Stimulated activated CD8-positive, alpha-beta memory T cell treated with anti-CD3 and anti-CD28 coated beads, Interleukin-2, amount 100 ng/mL, for 48 hours (primary cell): ENCODE measurements around the gene HEPACAM.

Source experiments
- DNase-seq, 2 donors: peaks; one replicate each; pipeline ENCODE4 v3.0.0-alpha.2; 2020; ENCODE audit warnings: low read depth in 2 of 2

HEPACAM gene

GRCh38 chr11:124899383-124900145 lies 36.3 kb downstream of the HEPACAM start:
- DNase-seq: no peak

DNA sequence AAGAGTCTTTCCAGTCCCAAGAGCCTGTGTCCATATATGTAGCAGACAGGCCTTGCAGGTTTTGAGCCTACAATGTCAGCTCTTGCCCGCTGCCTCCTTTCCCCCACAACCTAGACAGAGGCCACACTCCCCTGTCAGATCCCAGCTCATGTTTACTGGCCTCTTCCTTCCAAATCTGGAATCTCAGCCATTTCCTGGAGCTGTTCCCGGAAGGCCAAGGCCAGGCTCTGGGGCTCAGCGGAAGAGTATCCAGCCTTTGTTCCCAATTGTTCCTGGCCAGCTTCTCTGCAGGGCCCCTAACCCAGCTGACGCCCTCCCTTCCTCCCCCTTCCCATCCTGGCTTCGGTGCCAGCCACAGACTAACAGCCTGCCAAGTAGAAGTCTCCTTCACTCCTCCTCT lies 37.1 kb downstream of the HEPACAM start:
- DNase-seq: no peak

- DNase-seq: no peak
Measured at GRCh38 chr11:124898263-124898680, 37.6 kb downstream of the HEPACAM start.

DNA sequence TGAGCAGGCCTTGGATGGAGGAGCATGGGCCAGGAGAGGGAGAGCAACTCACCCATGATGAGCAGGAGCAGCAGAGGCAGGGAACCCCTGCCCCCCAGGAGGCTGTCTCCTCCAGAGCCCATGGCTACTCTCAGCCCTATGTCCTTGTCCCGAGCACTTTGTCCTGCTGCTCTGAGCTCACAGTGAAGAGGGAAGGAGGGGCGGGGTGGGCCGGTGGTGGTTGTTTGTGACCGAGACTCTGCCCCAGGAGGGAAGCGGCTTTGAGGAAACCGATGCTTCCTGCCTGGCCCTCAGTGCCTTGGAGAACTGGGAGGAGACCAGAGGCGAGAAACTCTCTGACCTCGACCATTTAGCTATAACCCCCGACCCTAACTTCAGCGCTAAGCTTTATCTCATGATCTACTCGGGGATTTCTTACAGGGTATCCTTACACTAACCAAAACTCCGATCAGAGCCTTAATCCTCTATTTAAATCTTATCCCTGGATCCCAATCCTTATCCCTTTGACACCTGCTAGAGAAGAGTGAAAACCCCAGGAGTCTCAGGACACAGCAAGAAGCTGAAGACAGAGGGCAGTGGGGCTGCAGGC lies 38.1 kb downstream of the HEPACAM start, which contains the start of gene ROBO4:
ROBO4 (minus strand) TSS at position 192 of the 589 bp plus-strand sequence; CDS start at position 122, 70 bp downstream.
- DNase-seq: no peak

DNA sequence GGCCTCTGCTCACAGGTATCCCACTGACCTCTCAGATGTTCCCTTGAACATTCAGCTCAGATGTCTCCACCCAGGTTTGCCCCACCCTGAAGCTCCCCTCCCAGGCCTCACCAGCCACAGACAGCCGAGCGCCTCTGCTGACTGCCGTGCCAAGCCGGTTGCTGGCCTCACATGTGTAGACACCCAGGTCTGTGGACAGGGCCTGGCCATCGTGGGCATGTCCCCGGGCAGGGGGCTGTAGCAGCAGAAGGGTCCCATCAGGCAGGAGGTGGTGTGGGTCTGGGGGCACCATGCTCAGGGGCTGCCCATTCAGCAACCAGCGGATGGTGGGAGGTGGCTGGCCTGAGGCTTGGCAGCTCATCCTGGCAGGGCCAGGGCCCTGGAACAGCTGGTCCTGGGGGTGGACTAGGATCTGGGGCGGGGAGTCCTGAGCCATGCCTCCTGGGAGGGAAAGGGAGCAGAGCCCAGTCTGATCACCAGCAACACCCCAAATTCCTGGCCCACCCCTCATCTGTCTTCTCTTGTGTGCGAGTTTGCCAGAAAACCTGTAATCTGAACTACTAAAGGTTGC lies 38.9 kb downstream of the HEPACAM start:
- no peak for DNase-seq

GRCh38 chr11:124896071-124896750 lies 39.6 kb downstream of the HEPACAM start:
- DNase-seq: no peak

DNA sequence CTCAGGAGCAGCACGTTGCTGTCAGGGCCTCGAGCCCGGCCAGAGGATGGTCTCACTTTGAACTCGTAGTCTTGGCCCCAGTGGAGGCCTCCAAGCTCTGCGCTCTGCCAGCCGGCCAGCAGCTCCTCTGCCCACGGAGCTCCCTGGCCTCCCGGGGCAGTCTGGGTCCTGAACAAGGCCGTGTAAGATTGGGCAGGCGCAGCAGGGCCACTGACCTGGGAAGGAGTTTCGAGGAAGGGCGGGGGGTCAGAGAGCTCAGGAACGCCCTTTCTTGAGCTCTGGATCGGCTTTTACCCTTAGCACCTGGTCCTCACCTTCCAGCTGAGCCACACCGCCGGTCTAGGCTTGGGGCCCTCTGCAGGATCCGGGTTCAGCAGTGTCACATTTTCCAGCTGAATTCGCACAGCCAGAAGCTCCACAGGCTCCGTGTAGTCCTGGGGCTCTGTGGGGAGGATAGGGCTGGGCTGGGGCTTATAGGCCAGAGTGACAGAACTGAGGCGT lies 40.3 kb downstream of the HEPACAM start:
- DNase-seq: no peak

GRCh38 chr11:124894606-124895430 lies 41.0 kb downstream of the HEPACAM start:
- no peak for DNase-seq

GRCh38 chr11:124893781-124894401 lies 42.0 kb downstream of the HEPACAM start:
- no peak for DNase-seq

DNA sequence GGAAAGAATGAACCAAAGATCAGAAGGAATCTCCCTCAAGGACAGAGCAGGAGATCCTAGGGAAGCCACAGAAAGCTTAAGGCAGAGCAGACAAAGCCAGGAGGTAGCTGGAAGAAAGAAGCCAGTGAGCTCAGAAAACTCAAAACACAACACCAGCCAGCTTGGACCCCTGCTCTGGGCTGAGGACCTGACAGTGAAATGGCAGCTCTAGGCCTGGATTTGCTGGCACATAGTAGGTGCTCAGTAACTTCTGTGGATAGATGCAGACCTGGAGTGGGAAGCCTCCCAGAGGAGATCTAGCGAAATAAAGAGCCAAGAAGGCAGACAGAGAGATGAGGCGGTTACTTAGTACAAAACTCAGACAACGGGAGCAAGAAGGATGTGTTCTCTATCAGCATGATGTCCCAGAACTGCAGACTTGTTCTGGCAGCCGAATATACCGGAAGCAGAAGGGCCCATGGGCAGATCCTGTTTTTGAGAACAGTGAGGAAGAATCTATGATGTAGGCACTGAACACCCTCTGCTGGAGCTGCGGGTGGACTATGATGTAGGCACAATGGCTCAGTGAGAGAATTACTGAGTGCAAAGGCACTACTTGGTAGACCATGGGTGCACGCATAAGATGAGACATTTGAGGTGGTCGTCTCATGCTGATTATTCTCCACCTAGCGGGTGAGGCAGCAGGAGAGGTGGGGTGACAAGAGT lies 42.9 kb downstream of the HEPACAM start:
- no peak for DNase-seq

GRCh38 chr11:124892146-124892545 lies 43.7 kb downstream of the HEPACAM start:
- DNase-seq: no peak

GRCh38 chr11:124891373-124891861 lies 44.4 kb downstream of the HEPACAM start:
- DNase-seq: no peak

DNA sequence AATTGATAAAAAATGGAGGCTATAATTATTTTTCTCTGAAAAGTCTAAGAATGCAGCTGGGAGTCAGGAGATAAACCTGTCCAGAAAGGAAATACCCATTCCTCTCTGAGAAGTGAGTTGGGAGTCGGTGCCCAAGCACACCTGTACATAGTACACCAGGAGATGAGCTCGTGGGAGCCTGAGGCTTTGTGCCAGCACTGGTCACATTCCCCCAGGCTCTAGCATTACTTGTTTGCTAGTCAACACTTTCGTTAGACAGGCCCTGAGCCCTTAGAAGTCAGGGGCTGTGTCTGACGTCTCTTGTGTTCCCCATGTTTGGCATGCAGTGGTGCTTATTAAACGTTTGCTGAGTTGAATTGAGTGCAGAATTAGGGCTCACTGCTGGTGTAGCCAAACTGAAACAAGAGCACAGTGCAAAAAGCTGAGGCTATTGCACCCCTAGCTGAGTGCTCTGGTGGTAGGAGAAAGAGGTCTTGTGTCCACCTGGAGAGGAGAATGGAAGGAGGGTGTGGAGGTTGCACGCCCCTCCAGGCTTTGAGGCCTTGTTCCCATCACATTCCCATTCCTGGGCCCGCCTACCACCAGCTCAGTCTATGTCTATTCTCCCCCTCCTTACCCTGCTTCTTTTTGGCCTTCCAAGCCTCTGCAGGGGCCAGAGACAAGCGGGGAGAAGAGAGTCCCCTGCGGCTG lies 45.0 kb downstream of the HEPACAM start:
- DNase-seq: no peak

DNA sequence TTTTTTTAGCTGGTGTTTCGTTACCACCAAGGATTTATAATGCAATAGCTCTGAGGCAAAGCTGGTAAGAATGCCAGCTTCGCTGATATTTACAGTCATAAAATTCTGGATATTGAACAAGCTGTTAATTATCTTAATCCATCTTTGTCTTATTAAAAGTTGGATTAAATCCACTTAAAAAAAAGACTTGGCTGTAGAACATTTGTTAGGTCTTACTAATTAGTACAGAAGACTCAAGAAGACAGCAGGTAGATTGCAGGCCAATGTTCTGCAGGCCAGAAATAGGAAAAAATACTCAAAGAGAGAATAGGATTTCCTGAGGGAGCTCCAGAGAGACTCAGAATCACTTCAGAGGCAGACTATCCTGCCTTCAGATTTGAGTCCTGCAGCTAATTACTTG lies 45.7 kb downstream of the HEPACAM start:
- no peak for DNase-seq

DNA sequence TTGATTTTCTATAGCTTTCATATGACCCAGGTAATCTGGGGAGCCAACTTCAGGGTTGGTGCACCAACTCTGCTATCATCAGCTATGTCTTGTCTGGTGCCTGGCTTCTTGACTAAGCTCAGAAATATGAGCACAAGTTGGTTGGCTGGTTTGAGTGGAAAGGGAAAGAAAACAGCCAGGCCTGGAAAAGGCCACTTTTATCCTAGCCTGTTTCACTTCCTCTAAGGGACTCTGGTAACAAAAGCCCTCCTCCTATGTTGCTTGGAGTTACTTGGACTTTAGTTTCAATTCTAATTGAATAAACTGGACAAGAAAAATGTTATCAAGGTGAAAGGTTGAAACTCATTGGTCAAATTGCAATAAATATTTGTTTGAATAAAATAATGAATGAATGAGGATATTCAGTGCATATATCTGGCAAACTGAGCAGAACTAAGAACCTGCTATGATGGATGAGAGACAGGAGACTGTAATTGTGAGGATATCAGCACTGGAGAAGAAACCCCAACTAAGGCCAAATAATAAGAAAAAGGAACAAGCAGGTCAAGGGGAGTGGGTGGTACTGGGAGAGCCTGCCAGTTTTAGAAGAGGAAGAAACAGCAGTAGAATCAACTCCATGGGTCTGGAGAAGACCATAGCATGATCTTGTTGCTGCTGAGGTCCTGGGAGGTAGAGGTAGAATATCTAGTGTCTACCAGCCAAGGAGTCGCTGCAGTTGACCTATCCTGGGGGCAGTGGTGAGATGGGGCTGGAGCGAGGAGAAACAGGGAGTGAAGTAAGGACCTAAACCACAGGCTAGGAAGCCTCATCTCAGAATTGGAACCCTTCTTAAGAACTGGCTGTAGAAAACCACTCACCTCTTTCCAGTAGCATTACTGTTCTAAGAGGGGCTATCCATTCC lies 46.4 kb downstream of the HEPACAM start:
- no peak for DNase-seq

- DNase-seq: no peak
Measured at GRCh38 chr11:124887667-124888013, 48.2 kb downstream of the HEPACAM start.

- no peak for DNase-seq
Measured at GRCh38 chr11:124886978-124887666, 48.7 kb downstream of the HEPACAM start.

DNA sequence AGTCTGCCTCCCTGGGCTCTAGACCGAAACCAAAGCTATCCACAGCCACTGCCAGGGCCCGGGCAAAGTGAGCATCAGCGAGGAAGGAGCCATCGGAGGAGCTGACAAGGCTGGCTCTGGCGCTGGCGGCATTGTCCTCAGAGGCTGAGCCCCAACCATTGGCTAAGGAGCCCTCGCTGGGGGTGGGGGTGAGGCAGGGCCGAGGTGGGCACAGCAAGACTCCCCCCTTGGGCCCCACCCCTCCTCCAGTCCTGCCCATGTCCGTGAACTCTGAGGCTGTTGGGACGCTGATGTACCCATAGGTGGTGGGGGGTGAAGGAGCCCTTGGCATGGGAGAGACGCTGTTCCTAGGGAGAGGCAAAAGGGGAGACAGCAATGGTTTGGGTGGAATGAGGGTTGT lies 49.4 kb downstream of the HEPACAM start:
- no peak for DNase-seq
